GM18907 (cell line): ENCODE measurements around the gene NPHP1.
A peak's percentile ranks its signal among the peaks of the same experiment; 100 is the strongest.
"Not testable (repeated sequence)": the region's sequence is repeated elsewhere in the genome, so short reads cannot be mapped to it uniquely, and the experiment has no call there.

Experiments used
- ATAC-seq: cut with Tn5 transposase; IDR thresholded peaks from one replicate; pipeline ENCODE4 v1.9.1; 2021; ENCODE audit warnings: mild to moderate bottlenecking, moderate library complexity; ENCODE audit not compliant: unreplicated experiment

The NPHP1 gene

DNA sequence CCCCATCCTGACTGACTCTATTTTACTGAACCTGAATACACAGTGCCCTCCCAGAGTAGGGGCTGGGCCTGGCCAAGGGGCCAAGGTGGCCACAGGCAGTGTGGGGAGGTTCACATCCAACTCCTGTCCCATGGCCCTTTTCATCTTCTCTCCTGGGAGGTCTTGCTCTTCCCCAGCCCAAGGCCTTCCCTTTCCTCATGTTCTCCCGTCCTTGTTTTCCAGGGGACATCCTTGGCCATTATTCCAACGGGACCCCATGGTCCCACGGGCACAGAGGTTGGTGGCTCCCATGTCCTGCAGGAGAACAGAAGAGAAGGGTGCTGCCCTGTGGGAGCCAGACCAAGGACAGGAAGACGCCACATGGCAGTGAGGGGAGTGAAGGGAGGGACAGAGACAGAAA lies 99.6 kb downstream of the NPHP1 start:
- ATAC-seq, result no peak

DNA sequence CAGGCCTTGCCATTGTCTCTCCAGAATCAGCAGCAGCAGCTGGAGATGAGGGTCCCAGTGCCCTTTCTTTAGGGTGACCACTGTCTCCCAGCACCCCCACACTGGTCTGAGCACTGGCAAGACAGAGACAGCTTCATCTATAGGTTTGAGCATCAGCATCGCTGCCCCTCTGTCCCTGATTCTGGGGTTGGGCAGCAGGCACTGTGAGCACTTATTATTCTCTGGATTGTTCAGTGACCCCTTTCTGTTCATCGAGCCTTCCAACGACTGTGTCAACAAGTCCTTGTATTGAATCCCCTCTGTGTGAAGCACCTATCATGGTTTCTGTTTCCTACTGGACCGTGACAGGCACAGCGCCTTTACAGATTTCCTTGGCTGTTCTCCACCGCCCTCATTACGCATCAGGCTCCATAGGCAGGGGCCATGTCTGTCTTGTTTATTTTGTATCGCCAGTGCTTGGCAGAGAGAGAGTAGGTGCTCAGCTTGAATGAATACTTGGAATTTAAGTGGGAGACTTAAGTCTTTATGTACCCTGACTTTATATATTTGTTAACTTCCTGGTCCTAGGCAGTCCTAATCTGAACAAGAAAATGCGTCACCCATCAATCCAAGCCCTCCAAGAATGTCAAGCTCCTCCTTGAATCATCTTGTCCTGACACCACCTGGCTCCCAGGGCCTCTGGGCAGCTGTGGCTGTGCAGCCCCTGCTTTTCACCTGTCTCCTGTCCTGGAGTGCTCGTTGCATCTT lies 100.6 kb downstream of the NPHP1 start:
- ATAC-seq, result no peak

DNA sequence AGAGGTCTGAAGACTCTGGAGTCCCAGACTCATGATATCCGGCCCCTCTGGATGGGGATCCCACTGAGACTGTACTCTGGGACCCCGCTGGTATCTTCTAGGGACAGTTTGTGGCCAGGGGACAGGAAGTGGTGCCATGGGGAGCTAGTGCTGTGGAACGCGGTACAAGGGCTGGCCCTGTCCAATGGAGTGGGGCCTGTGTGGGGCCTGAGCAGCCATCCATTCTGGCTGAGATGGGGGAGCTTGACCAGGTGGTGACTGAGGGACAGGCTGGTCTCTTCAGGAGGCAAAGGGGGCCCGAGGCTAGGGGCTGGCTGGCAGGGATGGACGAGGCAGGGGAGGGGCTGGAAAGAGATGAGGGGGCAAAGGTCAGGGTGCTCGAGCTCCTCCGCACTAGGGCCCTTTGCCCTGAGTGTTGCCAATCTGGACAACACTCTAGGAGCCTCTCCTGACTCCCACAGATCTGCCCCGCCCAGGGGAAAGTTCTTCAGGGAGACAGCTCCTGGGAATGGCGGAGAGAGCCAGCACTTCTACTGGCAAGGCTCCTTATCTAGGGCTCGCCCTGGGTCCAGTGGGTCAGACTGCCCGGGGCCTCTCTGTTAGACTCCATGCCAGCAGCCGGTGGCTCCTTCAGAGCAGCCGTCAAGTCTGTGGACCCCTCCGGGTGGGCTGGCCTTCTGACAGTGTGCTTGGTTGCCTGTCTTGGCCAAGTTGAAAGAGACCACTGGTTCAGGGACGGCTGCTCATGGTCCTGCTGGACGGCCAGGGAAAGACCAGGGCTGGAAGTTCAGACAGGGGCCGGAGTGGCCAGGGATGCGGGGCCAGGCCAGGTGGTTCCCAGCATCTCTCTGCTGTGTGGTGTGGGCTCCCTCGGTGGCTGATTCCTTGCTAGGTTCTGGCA lies 101.5 kb downstream of the NPHP1 start:
- no peak for ATAC-seq

DNA sequence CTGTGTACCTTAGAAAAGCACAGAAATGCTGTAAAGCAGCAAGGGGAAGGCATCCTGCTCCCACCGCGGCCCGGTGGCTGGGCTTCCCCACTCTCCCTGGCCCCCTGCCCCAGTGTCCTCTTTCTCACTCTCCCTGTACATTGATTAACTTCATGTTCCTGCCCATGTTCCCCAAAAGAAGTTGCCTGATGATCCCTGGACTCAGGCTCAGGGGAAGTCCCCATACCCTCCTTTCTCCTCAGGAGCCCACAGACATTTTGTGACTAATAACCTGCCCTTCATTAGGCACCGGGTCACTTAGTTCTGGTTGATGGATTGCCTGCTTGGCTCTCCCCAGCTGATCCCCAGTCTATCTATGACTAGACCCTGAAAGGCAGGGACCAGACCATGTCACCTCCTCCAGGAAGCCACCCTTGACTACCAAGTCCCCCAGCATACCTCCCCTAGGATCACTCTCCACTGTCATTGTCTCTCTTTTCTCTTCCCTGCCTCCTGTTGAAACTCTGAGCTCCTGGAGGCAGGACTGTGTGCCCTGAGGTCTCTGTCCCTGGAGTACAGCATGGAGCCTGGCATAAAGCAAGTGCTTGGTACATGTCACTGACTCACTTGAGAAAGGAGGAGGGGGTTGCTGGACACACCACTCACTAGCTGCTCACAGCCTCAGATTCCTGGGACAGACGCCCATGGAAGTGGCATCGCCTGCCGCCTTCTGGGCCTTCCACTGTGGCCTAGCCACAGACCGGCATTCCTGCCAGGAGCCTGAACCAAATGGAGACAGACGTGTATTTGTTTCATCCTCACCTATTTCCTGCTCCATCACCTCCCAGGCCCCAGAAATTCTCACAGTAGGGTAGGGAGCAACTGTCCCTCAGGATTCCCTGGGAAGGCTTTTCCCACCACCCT lies 102.7 kb downstream of the NPHP1 start:
- ATAC-seq, result no peak

DNA sequence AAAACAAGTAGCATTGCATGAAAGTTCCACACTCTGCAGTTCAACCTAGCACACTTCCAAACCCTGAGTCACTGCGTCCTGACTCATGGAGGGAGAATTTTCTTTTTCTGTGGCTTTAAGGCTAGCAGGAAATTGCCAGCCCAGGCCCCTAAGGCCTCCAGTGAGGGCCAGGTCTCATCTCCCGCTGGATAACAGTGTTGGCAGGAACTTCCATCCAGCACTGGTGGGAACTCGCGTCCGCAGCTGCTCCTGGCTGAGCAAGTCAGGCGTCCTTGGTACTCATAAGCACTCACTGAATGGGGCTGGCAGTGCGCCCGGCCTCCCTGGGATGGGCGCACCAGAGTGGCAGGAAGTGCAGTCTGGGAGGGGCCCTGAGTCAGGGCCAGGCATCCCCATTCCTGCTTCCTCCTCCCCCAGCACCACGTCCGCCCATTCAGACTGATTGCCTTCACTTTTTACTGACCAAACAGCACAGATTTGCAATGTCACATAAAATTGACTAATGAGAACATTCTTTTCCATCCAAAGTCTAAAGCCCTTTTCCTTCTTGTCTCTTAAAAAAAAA lies 103.5 kb downstream of the NPHP1 start:
- peak; percentile 51 for ATAC-seq

DNA sequence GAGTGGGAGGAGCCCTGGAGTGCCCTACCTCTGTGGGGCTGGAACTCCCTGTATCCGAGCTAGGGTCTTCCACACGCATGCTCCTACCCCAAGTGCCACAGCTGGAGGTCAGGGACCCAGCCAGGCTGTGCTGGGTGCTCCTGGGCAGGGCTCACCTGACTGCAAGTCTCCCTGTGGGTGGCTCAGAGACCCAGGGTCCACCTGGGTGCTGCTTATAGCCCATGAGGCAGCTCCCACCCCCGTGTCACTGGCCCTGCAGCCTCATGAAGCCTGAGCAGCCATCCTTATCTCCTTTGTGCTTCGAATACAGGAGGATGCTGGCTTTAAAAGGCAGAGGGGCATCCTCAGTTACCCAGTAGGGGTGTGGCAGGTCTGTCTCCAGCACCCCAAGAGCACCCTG lies 103.9 kb downstream of the NPHP1 start:
- ATAC-seq, result not testable (repeated sequence)

DNA sequence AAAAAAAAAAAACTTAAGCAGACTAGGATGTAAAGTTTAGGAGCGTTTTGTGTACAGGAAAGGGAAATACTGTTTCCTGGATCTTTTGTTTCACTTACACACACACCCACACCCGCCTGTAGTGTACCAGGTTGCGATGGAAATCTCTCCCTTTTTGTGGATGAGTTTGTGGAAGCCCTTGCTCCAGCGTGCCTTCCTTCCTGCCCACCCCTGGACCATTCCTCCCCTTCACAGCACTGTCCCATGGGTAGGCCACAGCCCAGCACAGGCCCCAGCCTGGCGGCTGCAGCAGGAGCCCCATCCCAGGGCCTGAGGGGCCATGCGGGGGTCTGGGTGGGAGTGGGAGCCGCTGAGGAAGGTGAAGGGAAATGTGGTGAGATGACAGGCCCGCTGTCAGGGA lies 104.3 kb downstream of the NPHP1 start:
- no peak for ATAC-seq

DNA sequence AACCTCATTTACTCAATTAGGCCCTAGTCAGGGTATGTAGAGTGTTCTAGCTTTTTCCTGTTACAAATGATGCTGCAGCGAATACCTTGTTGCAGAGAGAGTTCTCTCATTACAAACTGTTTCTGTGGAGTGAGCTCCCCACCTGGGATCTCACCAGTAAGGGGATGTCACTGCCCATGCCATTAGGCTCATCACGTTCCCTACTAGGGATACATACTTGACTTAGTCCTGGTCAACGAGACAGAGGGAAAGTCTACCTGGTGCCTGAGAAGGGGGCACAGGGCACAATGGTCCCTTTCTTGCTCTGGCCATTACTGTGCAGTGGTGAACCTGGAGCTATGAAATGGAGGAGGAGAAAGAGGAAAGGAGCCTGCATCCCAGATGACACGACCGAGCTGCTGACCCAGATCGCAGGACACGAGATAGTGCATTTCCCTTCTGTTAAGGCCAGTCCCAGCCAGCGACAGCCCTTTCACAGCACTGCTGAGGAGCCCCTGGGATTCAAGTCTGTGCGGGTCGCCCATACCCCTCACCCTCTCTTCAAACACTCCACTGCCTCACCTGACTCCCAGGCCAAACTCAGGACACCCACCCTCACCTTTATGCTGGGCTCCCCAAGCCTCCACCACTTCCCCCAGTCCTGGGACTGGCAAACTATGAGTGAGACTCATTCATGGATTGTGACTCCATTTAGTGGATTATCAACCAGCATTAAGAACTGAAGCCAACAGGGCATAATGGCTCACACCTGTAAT lies 105.2 kb downstream of the NPHP1 start:
- no peak for ATAC-seq

DNA sequence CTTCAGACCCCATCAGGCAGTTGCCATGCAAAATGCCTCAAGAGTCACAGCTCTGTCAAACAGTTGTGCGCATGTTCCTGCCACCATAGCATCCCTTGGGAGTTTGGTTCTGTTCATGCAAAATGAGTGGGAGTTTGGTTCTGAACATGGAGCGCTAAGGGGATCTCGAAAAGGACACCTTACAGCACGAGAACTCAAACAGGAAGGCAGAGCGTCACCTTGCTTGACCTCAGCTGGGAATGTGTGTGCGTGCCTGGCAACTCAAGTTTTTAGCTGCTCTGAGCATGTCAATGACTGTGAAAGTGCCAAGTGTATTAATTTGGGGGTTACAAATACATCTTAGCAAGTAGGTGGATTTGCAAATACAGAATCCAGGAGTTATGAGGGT lies 105.8 kb downstream of the NPHP1 start:
- ATAC-seq, result no peak

DNA sequence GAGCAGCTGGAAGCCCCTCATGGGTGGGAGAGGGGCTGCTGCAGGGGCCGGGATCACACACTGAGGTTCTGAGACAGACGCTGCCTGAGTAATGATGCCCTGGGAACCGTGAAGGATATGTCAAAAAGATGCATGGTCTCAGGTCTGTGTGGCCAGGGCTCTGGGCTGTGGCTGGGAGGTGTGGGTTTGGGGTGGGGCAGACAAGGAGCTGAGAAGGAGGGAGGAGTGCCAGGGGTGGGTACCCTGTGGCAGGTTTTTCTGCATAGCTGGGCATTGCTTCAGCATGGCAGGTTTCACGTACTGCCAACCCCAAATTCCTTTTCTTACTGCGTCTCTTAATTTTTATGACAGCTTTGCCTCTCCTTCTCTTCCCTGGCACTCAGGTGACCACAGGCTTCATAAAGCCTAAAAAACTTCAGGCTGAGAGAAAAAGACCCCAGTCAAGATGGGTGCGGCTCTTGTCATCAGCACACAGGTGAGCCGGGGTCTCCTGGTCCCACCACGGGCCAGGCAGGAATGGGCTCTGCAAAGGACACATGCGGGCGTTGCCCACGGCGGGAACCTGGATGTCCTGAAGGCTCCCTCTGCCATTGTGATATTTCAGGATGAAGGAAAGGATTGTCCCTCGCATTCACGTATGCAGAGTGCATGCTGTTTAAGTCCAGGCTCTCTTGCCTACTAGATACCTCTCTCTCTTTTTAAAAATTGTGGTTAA lies 107.2 kb downstream of the NPHP1 start:
- ATAC-seq, result no peak

DNA sequence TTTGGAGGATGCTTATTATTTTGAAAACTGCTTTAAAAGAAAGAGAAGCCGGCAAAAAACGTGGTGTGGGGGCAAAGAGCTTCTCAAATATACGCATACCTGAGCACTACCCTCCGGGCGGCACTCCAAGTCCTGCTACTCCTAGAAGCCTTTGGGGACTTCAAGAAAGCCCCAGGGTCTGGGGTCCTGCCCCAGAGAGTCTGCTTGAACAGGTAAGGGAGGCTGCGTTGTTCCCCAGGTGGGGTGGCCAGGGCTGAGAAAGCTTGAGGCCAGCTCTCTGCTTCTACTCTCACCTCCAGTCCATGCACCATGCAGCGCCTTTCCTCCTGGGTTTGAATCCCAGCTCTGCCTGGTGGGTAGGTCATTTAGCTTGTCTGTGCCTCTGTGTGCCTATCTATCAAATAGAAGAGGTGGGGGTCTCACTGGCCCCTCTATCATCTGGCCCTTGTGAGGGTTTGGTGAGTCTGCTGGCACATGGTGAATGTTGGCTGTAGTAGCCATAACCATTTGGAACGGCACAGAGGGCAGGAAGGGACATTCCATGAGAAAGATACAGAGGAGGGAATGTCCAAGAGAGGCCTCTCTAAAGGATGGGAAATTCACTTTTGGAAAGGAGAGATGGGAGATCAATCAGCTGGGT lies 108.7 kb downstream of the NPHP1 start:
- no peak for ATAC-seq

DNA sequence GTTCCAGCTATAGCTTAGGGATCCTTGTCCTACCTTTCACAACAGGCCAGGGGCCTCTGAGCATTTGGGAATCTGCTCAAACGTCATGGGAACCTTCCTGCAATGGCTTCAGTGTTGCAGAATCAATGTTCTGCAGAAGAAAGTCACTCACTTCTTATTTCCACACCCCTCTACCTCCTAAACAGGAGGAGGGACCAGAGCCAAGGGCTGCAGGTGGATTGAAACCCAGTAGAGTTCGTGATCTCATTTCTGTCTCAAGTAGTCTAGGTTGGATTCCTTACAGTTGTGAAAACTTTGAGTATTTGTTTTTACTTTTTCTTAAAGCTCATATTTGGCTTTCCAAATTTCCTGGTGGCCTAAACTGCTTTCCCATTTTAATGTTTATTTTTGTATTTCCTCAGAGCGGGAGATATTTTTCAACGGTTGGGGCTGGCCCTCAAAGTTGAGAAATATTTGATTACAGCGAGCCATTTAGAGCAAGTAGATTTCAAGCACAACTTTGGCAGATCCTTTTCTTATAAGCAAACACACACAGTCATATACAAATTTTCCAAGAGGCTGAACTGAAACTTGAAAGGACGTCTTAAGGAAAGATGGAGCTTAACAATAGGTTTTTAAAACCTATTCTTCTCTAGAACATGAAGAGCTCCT lies 109.8 kb downstream of the NPHP1 start:
- not testable (repeated sequence) for ATAC-seq

DNA sequence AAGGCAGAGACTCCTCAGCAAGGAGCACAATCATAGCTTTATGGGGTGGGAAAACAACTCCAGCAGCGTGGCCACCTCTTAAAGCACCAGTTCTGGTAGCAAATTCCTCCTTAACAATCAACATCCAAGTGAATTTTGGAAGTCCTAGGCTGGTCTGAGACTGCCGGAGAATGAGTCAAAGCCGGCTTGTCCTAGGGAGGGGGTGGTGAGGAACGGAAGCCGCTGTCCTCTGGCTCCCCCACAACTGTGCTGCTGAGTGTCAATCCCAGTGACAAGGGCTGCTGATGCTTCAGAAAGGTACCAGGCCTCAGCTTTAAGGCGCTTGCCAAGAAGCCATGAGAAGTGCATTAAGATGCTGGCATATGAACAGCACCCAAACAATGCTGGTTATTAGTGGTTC lies 110.9 kb downstream of the NPHP1 start:
- ATAC-seq, result not testable (repeated sequence)

DNA sequence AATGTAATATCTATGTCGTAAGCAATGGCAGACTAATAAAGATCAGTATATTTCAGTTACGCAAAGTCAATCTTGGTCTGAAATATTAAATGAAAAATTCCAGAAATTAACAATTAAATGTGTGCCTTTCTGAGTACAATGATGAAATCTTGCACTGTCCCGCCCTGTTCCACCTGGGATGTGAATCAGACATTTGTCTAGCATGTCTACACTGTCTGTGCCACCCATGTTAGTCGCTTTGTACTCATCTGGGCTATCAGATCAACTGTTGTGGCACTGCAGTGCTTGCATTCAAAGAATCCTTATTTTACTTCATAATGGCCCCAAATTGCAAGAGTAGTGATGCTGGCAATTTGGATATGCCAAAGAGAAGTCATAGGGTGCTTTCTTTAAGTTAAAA lies 114.6 kb downstream of the NPHP1 start:
- ATAC-seq, result not testable (repeated sequence)

DNA sequence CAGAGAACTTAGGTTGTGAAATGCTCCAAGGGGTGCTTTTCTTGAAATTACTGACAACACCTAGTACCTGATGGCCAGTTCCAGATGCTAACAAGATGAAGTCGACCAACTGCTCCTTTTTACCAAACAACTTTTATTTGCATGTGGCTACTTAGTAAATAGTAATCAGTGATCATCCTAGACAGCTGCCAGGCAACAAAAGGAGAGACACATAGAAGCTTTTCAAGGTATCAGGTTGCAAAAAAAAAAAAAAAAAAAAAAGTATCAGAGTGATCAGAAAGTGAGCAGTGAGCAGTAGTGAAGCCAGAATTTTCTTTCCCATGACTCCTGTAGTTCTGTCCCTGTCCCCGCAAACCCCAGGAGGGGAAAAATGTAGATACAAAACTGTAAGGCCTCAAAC lies 121.1 kb downstream of the NPHP1 start:
- ATAC-seq, result not testable (repeated sequence)

DNA sequence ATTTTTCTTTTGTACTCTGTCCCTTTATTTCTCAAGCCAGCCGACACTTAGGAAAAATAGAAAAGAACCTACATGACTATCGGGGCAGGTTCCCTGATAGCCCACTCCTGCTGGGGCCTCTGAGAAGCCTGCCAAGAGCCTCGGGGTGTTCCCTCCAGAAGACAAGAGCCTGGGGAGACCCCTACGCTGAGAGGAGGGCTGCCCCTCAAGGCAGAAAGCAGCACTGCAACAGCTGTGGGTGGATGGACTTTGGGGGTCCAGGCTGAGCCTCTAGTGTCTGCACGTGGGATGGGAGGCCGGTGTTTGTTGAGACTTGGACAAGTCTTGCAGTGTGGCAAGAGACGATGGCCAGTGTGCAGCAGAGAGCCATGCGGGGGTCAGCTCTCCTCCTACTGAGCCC lies 121.7 kb downstream of the NPHP1 start:
- not testable (repeated sequence) for ATAC-seq

DNA sequence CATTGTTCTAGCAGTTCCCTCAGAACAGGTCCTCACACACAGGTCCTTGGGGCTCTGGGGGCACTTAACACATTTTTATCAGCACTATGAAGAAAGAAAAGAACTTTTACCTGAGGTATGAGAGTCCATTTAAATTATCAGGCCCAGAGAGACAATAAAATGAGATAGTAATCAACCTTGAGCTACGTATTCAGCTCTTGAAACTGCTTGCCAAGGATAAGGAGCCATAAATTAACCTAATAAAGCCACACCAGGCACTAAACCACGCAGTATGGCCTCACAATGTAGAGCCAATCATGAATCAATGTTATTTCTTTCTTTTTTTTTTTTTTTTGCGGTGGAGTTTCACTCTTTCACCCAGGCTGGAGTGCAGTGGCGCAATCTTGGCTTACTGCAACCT lies 126.7 kb downstream of the NPHP1 start:
- not testable (repeated sequence) for ATAC-seq

DNA sequence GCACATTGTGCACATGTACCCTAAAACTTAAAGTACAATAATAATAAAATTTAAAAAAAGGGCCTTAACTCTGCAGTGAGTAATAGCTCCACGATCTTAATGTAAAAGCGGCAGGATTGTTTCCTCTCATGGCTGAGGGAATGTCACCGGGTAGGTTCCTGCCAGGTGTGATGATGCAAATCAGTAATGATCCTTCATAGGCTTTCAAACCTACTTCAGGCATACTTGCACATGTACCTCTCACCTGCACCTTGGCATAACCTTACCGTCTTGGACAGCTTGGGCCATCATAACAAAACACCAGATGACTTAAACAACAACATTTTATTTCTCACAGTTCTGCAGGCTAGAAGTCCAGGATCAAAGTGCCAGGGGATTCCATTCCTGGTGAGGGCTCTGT lies 128.9 kb downstream of the NPHP1 start:
- not testable (repeated sequence) for ATAC-seq
